WTC11 (cell line): ENCODE data around the gene KPNA2. TPM values are rescaled to one million over a fixed set of nuclear protein-coding genes. Genes with fewer than 3 reads are reported as not detected.
A peak's percentile ranks its signal among the peaks of the same experiment; 100 is the strongest.

Source experiments
- ATAC-seq: fragments of 200-7000 bp; cut with Tn5 transposase; 2 replicates; pipeline ENCODE4 v1.10.0; 2021; ENCODE audit warnings: mild to moderate bottlenecking, moderate library complexity
- CTCF ChIA-PET: fragments of 300-600 bp; sonication (Branson Sonifier 250); formaldehyde crosslinking; loops from one replicate; lab custom pipeline; 2021; ENCODE audit warnings: antibody characterized with exemption; lab: Charles Lee
- POLR2A ChIA-PET: fragments of 350-600 bp; sonication (Branson Sonifier 250); formaldehyde crosslinking; loops from one replicate; lab custom pipeline; 2021; ENCODE audit warnings: antibody characterized with exemption; lab: Charles Lee
- DNase-seq: peaks from one replicate; pipeline ENCODE4 v3.0.0; 2021; ENCODE audit warnings: low spot score
- H3K27ac Mint-ChIP-seq: 2 replicates; pipeline ENCODE4 v1.8.0; 2021; ENCODE audit warnings: mixed read lengths
- H3K27me3 Mint-ChIP-seq: 2 replicates; pipeline ENCODE4 v1.8.0; 2021; ENCODE audit warnings: low read depth, mild to moderate bottlenecking, moderate library complexity, mixed read lengths
- H3K36me3 Mint-ChIP-seq: 2 replicates; pipeline ENCODE4 v1.8.0; 2021; ENCODE audit warnings: mixed read lengths
- H3K4me1 Mint-ChIP-seq: 2 replicates; pipeline ENCODE4 v1.8.0; 2022; ENCODE audit warnings: mixed read lengths
- H3K4me3 Mint-ChIP-seq: 2 replicates; pipeline ENCODE4 v1.8.0; 2021; ENCODE audit warnings: mild to moderate bottlenecking, moderate library complexity, mixed read lengths
- H3K9me3 Mint-ChIP-seq: 2 replicates; pipeline ENCODE4 v1.8.0; 2021; ENCODE audit warnings: mixed read lengths
- CREB1 ChIP-seq: sonication (generic); formaldehyde crosslinking; IDR thresholded peaks from 2 replicates; pipeline ENCODE4 v1.8.0; 2023; ENCODE audit warnings: mild to moderate bottlenecking, missing genetic modification reagents
- EMX1 ChIP-seq: fragments of 250-450 bp; sonication (Bioruptor Pico); IDR thresholded peaks from 2 replicates; pipeline ENCODE4 v1.8.0; 2021; ENCODE audit warnings: mild to moderate bottlenecking
- ESRRA ChIP-seq: sonication (generic); formaldehyde crosslinking; IDR thresholded peaks from 2 replicates; pipeline ENCODE4 v1.8.1; 2022; ENCODE audit warnings: mild to moderate bottlenecking, missing genetic modification reagents, borderline replicate concordance
- FOXJ3 ChIP-seq: sonication (generic); formaldehyde crosslinking; IDR thresholded peaks from 2 replicates; pipeline ENCODE4 v1.9.0; 2021; ENCODE audit warnings: missing genetic modification reagents, mild to moderate bottlenecking, borderline replicate concordance
- FOXK1 ChIP-seq: sonication (generic); formaldehyde crosslinking; IDR thresholded peaks from 2 replicates; pipeline ENCODE4 v1.8.0; 2022; ENCODE audit warnings: mild to moderate bottlenecking, moderate library complexity, missing genetic modification reagents
- GABPB1 ChIP-seq: sonication (generic); formaldehyde crosslinking; IDR thresholded peaks from 2 replicates; pipeline ENCODE4 v1.8.1; 2023; ENCODE audit warnings: mild to moderate bottlenecking, missing genetic modification reagents
- JUN ChIP-seq: sonication (generic); formaldehyde crosslinking; IDR thresholded peaks from 2 replicates; pipeline ENCODE4 v1.8.0; 2023; ENCODE audit warnings: mild to moderate bottlenecking, missing genetic modification reagents
- KAT7 ChIP-seq: sonication (generic); formaldehyde crosslinking; IDR thresholded peaks from 2 replicates; pipeline ENCODE4 v1.8.1; 2023; ENCODE audit warnings: missing genetic modification reagents, mild to moderate bottlenecking, borderline replicate concordance
- MXD4 ChIP-seq: fragments of 250-450 bp; sonication (Bioruptor Pico); IDR thresholded peaks from 2 replicates; pipeline ENCODE4 v1.8.0; 2021; ENCODE audit warnings: mild to moderate bottlenecking, moderate library complexity, borderline replicate concordance
- NFYB ChIP-seq: sonication (generic); formaldehyde crosslinking; conservative IDR thresholded peaks from 2 replicates; pipeline ENCODE4 v1.8.0; 2022; ENCODE audit warnings: low read depth, missing genetic modification reagents
- NR2C2 ChIP-seq: sonication (generic); formaldehyde crosslinking; IDR thresholded peaks from 2 replicates; pipeline ENCODE4 v1.8.0; 2022; ENCODE audit warnings: mild to moderate bottlenecking, missing genetic modification reagents
- NR3C1 ChIP-seq: sonication (generic); formaldehyde crosslinking; conservative IDR thresholded peaks from 2 replicates; pipeline ENCODE4 v1.8.1; 2023; ENCODE audit warnings: low read depth, mild to moderate bottlenecking, missing genetic modification reagents
- PRRX2 ChIP-seq: fragments of 250-450 bp; sonication (Bioruptor Pico); IDR thresholded peaks from 2 replicates; pipeline ENCODE4 v1.8.0; 2021; ENCODE audit warnings: mild to moderate bottlenecking
- RELA ChIP-seq: sonication (generic); formaldehyde crosslinking; IDR thresholded peaks from 2 replicates; pipeline ENCODE4 v1.8.1; 2022; ENCODE audit warnings: missing genetic modification reagents, mild to moderate bottlenecking, borderline replicate concordance
- SOX15 ChIP-seq: fragments of 250-450 bp; sonication (Bioruptor Pico); IDR thresholded peaks from 2 replicates; pipeline ENCODE4 v1.9.0; 2021; ENCODE audit warnings: mild to moderate bottlenecking
- TCF7 ChIP-seq: sonication (generic); formaldehyde crosslinking; IDR thresholded peaks from 2 replicates; pipeline ENCODE4 v1.8.0; 2022; ENCODE audit warnings: mild to moderate bottlenecking, low read depth, missing genetic modification reagents, moderate library complexity
- TEAD4 ChIP-seq: sonication (generic); formaldehyde crosslinking; IDR thresholded peaks from 2 replicates; pipeline ENCODE4 v1.8.0; 2022; ENCODE audit warnings: mild to moderate bottlenecking, missing genetic modification reagents
- TP53 ChIP-seq: sonication (generic); formaldehyde crosslinking; IDR thresholded peaks from 2 replicates; pipeline ENCODE4 v1.8.1; 2023; ENCODE audit warnings: mild to moderate bottlenecking, missing genetic modification reagents
- ZNF232 ChIP-seq: sonication (generic); formaldehyde crosslinking; IDR thresholded peaks from 2 replicates; pipeline ENCODE4 v1.8.0; 2022; ENCODE audit warnings: mild to moderate bottlenecking, missing genetic modification reagents
- ZNF396 ChIP-seq: fragments of 250-450 bp; sonication (Bioruptor Pico); IDR thresholded peaks from 2 replicates; pipeline ENCODE4 v1.8.0; 2021; ENCODE audit warnings: mild to moderate bottlenecking, moderate library complexity, borderline replicate concordance
- total RNA-seq: library from RNA; stranded (reverse); gene quantifications from 3 replicates; pipeline ENCODE4 v1.2.3, GENCODE V29; 2021
- TF ChIP-seq, protein P1 (sequence below): sonication (generic); formaldehyde crosslinking; IDR thresholded peaks from 2 replicates; pipeline ENCODE4 v1.8.1; 2023; ENCODE audit warnings: mild to moderate bottlenecking, missing genetic modification reagents
- TF ChIP-seq, protein P2 (sequence below): fragments of 250-450 bp; sonication (Bioruptor Pico); IDR thresholded peaks from 2 replicates; pipeline ENCODE4 v1.9.0; 2021; ENCODE audit warnings: mild to moderate bottlenecking
- TF ChIP-seq, protein P3 (sequence below): fragments of 250-450 bp; sonication (Bioruptor Pico); IDR thresholded peaks from 2 replicates; pipeline ENCODE4 v2.1.2; 2022; ENCODE audit warnings: mild to moderate bottlenecking, moderate library complexity
- TF ChIP-seq, protein P4 (sequence below): sonication (generic); formaldehyde crosslinking; IDR thresholded peaks from 2 replicates; pipeline ENCODE4 v1.8.1; 2022; ENCODE audit warnings: low read depth, missing genetic modification reagents, borderline replicate concordance
- TF ChIP-seq, protein P5 (sequence below): fragments of 250-450 bp; sonication (Bioruptor Pico); IDR thresholded peaks from 2 replicates; pipeline ENCODE4 v1.9.0; 2021; ENCODE audit warnings: mild to moderate bottlenecking

The KPNA2 gene
- total RNA-seq, 1 experiment from 2014 or later, result 466 TPM

DNA sequence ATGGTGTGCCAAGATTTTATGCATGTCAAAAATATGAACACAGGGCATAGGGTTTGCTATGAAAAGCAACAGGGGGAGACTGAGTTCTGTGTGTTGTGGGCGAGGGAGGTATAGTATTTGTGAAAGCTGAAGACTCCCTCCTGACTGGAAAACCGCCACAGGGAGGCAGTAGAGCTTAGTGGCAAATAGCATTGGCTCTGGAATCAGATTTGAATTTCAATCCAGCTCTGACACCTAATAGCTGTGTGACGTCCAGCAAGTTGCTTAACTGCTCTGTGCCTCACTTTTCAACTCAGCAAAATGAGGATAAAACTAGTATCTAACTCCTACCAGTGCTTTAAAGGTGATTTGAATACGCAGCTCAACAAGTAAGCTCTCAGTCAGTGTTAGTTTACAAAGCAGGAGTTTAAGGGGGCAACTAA, 22.0 kb downstream of the KPNA2 start:
- POLR2A ChIA-PET, result no interaction called here
- DNase-seq, result peak; percentile 35
- no peak for TF ChIP-seq NFYB (CRISPR knock-in tag)
- TF ChIP-seq PRRX2 (CRISPR knock-in tag), result no peak
- TF ChIP-seq, protein P1, sequence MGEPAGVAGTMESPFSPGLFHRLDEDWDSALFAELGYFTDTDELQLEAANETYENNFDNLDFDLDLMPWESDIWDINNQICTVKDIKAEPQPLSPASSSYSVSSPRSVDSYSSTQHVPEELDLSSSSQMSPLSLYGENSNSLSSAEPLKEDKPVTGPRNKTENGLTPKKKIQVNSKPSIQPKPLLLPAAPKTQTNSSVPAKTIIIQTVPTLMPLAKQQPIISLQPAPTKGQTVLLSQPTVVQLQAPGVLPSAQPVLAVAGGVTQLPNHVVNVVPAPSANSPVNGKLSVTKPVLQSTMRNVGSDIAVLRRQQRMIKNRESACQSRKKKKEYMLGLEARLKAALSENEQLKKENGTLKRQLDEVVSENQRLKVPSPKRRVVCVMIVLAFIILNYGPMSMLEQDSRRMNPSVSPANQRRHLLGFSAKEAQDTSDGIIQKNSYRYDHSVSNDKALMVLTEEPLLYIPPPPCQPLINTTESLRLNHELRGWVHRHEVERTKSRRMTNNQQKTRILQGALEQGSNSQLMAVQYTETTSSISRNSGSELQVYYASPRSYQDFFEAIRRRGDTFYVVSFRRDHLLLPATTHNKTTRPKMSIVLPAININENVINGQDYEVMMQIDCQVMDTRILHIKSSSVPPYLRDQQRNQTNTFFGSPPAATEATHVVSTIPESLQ, result no peak
- TF ChIP-seq ZNF232, result no peak
- TF ChIP-seq JUN, result no peak
- TF ChIP-seq EMX1, result no peak
- TF ChIP-seq, protein P2, sequence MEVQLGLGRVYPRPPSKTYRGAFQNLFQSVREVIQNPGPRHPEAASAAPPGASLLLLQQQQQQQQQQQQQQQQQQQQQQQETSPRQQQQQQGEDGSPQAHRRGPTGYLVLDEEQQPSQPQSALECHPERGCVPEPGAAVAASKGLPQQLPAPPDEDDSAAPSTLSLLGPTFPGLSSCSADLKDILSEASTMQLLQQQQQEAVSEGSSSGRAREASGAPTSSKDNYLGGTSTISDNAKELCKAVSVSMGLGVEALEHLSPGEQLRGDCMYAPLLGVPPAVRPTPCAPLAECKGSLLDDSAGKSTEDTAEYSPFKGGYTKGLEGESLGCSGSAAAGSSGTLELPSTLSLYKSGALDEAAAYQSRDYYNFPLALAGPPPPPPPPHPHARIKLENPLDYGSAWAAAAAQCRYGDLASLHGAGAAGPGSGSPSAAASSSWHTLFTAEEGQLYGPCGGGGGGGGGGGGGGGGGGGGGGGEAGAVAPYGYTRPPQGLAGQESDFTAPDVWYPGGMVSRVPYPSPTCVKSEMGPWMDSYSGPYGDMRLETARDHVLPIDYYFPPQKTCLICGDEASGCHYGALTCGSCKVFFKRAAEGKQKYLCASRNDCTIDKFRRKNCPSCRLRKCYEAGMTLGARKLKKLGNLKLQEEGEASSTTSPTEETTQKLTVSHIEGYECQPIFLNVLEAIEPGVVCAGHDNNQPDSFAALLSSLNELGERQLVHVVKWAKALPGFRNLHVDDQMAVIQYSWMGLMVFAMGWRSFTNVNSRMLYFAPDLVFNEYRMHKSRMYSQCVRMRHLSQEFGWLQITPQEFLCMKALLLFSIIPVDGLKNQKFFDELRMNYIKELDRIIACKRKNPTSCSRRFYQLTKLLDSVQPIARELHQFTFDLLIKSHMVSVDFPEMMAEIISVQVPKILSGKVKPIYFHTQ (CRISPR knock-in tag), result no peak
- TF ChIP-seq, protein P3, sequence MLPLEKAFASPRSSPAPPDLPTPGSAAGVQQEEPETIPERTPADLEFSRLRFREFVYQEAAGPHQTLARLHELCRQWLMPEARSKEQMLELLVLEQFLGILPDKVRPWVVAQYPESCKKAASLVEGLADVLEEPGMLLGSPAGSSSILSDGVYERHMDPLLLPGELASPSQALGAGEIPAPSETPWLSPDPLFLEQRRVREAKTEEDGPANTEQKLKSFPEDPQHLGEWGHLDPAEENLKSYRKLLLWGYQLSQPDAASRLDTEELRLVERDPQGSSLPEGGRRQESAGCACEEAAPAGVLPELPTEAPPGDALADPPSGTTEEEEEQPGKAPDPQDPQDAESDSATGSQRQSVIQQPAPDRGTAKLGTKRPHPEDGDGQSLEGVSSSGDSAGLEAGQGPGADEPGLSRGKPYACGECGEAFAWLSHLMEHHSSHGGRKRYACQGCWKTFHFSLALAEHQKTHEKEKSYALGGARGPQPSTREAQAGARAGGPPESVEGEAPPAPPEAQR (CRISPR knock-in tag), result no peak
- H3K9me3 Mint-ChIP-seq, result peaks cover 3% of the 10 kb centered on the region
- no peak overlapping the region for H3K4me3 Mint-ChIP-seq
- ATAC-seq, result peak; percentile 82
- CTCF ChIA-PET, result interaction anchor here (0.6 to 1.6 kb wide), 6 partner anchors 27 to 375 kb away, joined by 3 to 10 read pairs (median 3); no protein-coding TSS in a partner anchor
- H3K4me1 Mint-ChIP-seq, result peaks cover 7% of the 10 kb centered on the region
- H3K27ac Mint-ChIP-seq, result no peak overlapping the region
- peaks cover 3% of the 10 kb centered on the region; the same call in 1 of the 2 replicates for H3K36me3 Mint-ChIP-seq
- H3K27me3 Mint-ChIP-seq, result no peaks in the 10 kb centered on the region

DNA sequence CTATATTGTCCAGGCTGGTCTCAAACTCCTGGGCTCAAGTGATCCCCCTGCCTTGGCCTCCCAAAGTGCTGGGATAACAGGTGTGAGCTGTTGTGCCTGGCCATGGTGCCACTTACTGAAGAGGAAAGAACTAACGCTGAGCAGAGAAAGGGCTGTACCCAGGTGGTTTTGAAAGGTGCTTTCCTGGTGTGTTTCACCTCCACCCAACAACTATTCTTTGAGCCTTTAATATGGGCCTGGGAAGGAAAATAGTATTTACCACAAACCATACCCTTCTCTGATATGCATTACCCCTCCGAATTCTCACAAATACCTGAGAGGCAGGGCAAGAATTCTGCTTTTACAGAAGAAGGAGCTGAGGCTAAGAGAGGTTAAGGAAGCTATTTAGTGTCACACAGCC, 24.8 kb downstream of the KPNA2 start:
- H3K27me3 Mint-ChIP-seq, result no peaks in the 10 kb centered on the region
- POLR2A ChIA-PET, result no interaction called here

DNA sequence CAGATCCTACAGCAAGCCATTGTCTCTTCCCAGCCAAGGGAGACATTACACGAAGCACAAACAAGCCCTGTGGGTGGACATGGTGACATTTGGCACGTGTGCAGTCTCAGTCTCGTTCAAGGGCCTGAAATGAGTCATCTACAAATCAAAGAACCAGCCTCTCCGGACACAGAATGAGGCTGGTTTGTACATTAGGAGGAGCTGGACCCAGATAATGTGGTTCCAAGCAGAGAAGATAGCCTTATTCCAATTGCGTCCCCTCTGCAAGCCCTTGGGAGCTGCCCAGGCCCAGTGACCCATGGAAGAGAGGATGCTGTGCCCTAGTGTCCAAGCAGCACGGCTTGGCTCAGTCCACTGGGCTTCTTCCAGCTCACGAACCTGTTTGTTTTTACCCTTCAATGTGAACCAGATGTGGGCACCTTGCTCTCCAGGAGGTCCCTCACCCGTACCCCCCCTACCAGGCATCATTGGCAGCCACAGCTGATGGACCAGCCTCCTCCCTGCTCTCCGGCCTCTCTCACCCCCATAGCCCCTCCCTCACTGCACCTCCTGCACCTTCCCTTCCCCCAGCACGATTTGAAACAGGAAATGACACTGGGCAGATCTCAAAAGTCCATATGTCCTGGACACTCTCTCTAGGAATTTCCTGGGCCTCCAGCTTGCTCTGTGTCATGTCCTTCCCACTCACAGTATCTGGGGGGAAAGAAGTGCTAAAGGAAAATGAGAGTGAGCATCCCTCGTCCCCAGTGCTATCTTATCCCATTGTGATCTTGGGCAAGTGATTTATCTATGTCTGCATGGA, 26.2 kb downstream of the KPNA2 start:
- ATAC-seq, result no peak
- Mint-ChIP-seq H3K9me3 (no peaks in the 10 kb centered on the region), H3K27ac (no peak overlapping the region), H3K4me1 (no peaks in the 10 kb centered on the region), H3K27me3 (no peaks in the 10 kb centered on the region), H3K4me3 (no peak overlapping the region), H3K36me3 (no peaks in the 10 kb centered on the region)
- ChIA-PET CTCF (no interaction called here), POLR2A (no interaction called here)
- no peak for DNase-seq
- TF ChIP-seq, protein P4, sequence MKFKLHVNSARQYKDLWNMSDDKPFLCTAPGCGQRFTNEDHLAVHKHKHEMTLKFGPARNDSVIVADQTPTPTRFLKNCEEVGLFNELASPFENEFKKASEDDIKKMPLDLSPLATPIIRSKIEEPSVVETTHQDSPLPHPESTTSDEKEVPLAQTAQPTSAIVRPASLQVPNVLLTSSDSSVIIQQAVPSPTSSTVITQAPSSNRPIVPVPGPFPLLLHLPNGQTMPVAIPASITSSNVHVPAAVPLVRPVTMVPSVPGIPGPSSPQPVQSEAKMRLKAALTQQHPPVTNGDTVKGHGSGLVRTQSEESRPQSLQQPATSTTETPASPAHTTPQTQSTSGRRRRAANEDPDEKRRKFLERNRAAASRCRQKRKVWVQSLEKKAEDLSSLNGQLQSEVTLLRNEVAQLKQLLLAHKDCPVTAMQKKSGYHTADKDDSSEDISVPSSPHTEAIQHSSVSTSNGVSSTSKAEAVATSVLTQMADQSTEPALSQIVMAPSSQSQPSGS, result no peak
- TF ChIP-seq TEAD4 (CRISPR knock-in tag) (no peak), ZNF396 (no peak), GABPB1 (CRISPR knock-in tag) (no peak), RELA (CRISPR knock-in tag) (no peak), SOX15 (CRISPR knock-in tag) (no peak)
- TF ChIP-seq, protein P5, sequence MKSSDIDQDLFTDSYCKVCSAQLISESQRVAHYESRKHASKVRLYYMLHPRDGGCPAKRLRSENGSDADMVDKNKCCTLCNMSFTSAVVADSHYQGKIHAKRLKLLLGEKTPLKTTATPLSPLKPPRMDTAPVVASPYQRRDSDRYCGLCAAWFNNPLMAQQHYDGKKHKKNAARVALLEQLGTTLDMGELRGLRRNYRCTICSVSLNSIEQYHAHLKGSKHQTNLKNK (CRISPR knock-in tag), result no peak

More for the DNA sequence above, 24.8 kb downstream of the KPNA2 start:
- TF ChIP-seq MXD4 (CRISPR knock-in tag) (no peak), FOXJ3 (no peak), ESRRA (CRISPR knock-in tag) (no peak), NR2C2 (CRISPR knock-in tag) (no peak), FOXK1 (CRISPR knock-in tag) (no peak), KAT7 (no peak), GABPB1 (CRISPR knock-in tag) (no peak), TP53 (CRISPR knock-in tag) (no peak), ZNF396 (no peak), NR3C1 (no peak), CREB1 (CRISPR knock-in tag) (no peak), TCF7 (CRISPR knock-in tag) (no peak)
- TF ChIP-seq, protein P5 (CRISPR knock-in tag), result no peak
- Mint-ChIP-seq H3K27ac (no peak overlapping the region), H3K36me3 (no peaks in the 10 kb centered on the region), H3K4me1 (no peaks in the 10 kb centered on the region), H3K9me3 (no peaks in the 10 kb centered on the region), H3K4me3 (no peak overlapping the region)
- DNase-seq (no peak), ATAC-seq (no peak)
- CTCF ChIA-PET, result no interaction called here
